Motor neuron (in vitro differentiated cells): ENCODE data around the gene TBXA2R. TPM values are rescaled to one million over a fixed set of nuclear protein-coding genes. Genes with fewer than 3 reads are reported as not detected.

ENCODE experiments used
- ATAC-seq, 8 experiments: fragments of 200-7000 bp; cut with Tn5 transposase; replicated peaks in 6 of 8; 2 replicates each; pipeline ENCODE4 v1.8.0; 2021; ENCODE audit warnings: mild to moderate bottlenecking in 8 of 8, moderate library complexity in 8 of 8
- H3K27ac ChIP-seq, 2 donors: fragments of 250-450 bp; sonication (Bioruptor Pico); 2 replicates each; pipeline ENCODE4 v1.9.0; 2021; ENCODE audit warnings: antibody characterized with exemption in 2 of 2, mild to moderate bottlenecking in 2 of 2, moderate library complexity in 1 of 2
- H3K4me1 ChIP-seq, 2 donors: fragments of 250-450 bp; sonication (Bioruptor Pico); replicated peaks in 1 of 2; 2 replicates each; pipeline ENCODE4 v1.6.1; 2021; ENCODE audit warnings: antibody characterized with exemption in 2 of 2, mild to moderate bottlenecking in 2 of 2, moderate library complexity in 1 of 2
- H3K4me3 ChIP-seq, 5 donors: fragments of 250-450 bp; sonication (Bioruptor Pico); 2 replicates each; pipeline ENCODE4 v1.9.0; 2021; ENCODE audit warnings: antibody characterized with exemption in 5 of 5, mild to moderate bottlenecking in 5 of 5, moderate library complexity in 4 of 5
- WGBS, 10 experiments: fragments of 450-650 bp; shearing (Covaris generic); methylation state at CpG; one replicate each; pipeline ENCODE4 v1.0.0; 2022; 5-methylcytosine and 5-hydroxymethylcytosine counted together
- in situ Hi-C, 9 experiments: fragments of 400-800 bp; cut with MboI; loops; one replicate each; pipeline ENCODE4 v1.15.0; 2021; ENCODE audit warnings: low sequenced_read_pairs in 9 of 9, low pct_unique_long_range_greater_than_20kb in 2 of 9; ENCODE audit not compliant: unreplicated experiment in 9 of 9
- total RNA-seq, 8 experiments: library from RNA; unstranded; fragments of 300-600 nt; gene quantifications; 2 replicates each; pipeline versions ENCODE4 v1.2.3 to v1.2.4, GENCODE V29; 2022

TBXA2R gene
- total RNA-seq, 8 experiments from 2014 or later = 0.07 to 0.62 (median 0.36) TPM; not detected in 1

DNA sequence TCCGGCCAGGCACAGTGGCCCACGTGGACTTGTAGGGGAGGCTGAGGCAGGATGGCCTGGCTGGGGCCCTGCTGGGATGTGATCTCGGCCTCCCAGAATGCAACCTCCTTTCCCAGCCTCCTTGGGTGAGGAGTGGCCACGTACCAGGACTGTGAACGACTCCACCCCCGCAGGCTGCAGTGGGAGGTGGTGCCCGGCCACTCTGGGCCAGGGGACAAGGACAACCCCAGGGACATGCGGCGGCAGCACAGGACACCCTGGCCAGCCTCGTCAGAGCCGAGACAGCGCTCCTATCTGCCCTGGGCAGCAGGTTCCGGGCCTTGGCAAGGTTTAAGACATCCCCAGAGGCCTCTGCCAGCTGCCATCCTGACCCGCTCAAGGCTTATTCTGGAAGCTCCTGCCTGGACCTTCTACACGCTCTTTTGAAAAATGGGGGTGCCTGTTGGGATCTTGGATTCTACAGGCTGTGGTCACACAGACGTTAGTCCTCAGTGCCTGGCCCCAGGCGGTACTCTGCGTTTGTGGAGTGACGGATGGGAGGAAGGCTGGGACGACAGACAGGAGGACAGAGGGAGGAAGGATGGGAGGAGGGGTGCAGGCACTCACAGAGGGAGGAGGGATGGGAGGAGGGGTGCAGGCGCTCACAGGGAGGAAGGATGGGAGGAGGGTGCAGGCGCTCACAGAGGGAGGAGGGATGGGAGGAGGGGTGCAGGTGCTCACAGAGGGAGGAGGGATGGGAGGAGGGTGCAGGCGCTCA, 39.8 kb upstream of the TBXA2R start:
- WGBS, 10 experiments = 76 to 100% (median 92%) methylated on average over 1 to 5 of the region's 23 CpGs; no CpG with 5 or more reads in 3 of the 10 experiments
- in situ Hi-C loops = no loop called here
- H3K4me1 ChIP-seq = no peaks in the 10 kb centered on the region
- no peak overlapping the region for H3K4me3 ChIP-seq
- no peak overlapping the region for H3K27ac ChIP-seq
- ATAC-seq = peak in 1 of 8 experiments; percentile 16

DNA sequence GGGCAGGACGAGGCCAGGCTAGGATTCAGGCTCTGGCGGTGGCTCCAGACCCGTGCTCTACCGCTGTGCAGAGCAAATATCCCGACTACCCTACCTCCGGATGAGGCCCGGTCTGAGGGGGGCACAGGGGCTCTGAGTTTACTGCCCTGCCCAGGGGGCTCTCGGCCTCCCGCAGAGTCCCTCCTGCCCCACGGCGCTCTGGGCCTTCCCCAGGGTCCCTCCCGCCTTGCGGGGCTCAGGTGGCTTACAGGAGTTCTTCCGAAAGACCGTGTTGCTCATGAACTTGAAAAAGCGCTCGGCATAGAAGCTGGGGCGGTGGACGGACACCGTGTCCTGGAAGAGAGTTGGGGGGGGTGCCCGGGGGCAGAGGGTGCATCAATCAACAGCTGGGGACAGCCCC, 39.1 kb upstream of the TBXA2R start:
- Histone ChIP-seq H3K27ac (no peak overlapping the region), H3K4me3 (no peak overlapping the region), H3K4me1 (no peaks in the 10 kb centered on the region)
- 95 to 100% (median 96%) methylated on average over 1 to 5 of the region's 21 CpGs; no CpG with 5 or more reads in 7 of the 10 experiments for WGBS, 10 experiments
- ATAC-seq = no peak
- in situ Hi-C loops = no loop called here

DNA sequence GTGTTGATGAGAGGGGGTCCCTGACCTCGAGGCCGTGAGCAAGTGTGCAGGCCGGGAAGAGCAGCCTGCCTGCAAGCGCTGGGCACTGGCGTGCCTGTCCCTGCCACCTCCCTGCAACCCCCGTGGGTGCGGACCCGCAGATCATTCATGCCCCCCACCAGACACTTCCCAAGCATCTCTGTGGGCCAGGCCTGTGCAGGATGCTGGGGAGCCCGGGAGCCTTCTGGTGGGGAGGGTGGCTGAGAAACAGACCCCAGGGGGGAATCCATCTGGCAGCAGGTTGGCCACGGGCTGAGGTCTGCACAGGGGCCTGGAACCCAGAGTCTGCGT, 38.4 kb upstream of the TBXA2R start:
- no peak overlapping the region for H3K4me3 ChIP-seq
- WGBS, 10 experiments = 40 to 100% (median 92%) methylated on average over 1 to 2 of the region's 11 CpGs; no CpG with 5 or more reads in 6 of the 10 experiments
- H3K27ac ChIP-seq = no peak overlapping the region
- no peak for ATAC-seq
- in situ Hi-C loops = no loop called here
- H3K4me1 ChIP-seq = no peaks in the 10 kb centered on the region

DNA sequence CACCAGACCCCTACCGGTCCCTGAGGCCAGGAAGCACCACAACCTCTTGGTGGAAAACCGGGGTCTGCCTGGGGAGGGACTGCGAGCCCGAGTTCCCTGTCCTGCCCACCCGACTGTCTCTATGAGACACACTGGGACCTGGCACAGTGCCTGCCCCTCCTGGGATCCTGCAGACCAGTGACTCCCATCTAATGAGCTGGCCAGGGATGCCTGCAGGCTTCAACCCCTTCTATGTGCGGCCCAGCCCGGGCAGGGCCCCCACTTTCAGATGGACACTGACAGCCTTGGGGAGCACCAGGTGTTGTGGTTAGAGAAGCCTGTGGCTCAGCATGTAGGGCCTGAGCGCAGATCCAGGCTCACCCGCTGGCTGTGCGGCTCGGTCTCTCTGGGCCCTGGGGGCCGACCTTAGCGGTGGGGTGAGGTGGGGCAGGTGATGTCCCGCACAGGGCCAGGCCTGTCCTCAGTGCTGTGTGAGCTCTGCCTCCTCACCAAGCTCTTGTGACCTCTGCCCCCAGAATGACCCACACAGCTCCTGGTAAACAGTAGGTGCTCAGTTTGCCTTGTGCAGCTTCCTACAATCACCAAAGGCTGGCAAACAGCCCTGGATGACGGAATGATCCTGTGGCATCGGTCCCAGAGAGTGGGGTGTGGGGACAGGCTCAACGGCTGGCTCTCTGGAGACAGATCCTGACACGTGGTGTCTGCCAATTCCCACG, 37.8 kb upstream of the TBXA2R start:
- Histone ChIP-seq H3K4me3 (no peak overlapping the region), H3K27ac (no peak overlapping the region), H3K4me1 (no peaks in the 10 kb centered on the region)
- WGBS, 10 experiments = 0 to 90% (median 75%) methylated on average over 1 to 12 of the region's 19 CpGs; no CpG with 5 or more reads in 4 of the 10 experiments
- peak in 3 of 8 experiments; percentile 4 to 49 (median 22) for ATAC-seq
- in situ Hi-C loops = no loop called here

DNA sequence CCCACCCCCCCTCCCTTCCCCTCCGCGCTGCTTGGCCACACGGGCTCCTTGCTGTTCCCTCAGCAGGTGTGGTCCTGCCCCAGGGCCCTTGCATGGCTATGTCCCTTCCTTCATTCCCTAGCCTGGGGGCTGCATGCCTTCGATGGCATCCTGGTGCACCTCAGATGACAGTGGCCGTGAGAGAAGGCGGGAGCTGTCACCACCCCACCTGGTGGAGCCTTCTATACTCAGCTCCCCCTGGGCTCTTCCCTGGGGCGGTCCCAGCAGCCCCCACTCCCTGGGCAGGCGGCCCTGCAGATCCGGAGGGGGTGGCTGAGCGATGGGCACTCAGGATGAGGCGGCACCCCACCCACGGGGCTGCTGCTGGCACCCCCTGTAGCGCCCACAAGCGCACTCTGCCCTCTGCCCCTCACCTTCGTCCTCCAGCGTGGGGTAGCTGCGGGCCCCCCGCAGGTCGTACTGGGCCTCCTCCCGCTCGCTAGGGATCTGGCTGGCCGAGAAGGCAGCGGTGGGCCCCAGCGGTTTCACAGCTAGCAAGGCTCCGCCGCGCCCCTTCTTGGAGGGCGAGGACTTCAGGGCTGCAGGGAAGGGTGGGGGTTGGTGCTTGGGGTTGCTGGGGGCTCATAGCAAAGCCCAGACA, 37.1 kb upstream of the TBXA2R start:
- Histone ChIP-seq H3K27ac (no peak overlapping the region), H3K4me1 (no peaks in the 10 kb centered on the region), H3K4me3 (no peak overlapping the region)
- in situ Hi-C loops = no loop called here
- ATAC-seq = peak in 2 of 8 experiments; percentile 1 to 11
- 40 to 90% methylated on average over 1 to 6 of the region's 28 CpGs; no CpG with 5 or more reads in 8 of the 10 experiments for WGBS, 10 experiments

DNA sequence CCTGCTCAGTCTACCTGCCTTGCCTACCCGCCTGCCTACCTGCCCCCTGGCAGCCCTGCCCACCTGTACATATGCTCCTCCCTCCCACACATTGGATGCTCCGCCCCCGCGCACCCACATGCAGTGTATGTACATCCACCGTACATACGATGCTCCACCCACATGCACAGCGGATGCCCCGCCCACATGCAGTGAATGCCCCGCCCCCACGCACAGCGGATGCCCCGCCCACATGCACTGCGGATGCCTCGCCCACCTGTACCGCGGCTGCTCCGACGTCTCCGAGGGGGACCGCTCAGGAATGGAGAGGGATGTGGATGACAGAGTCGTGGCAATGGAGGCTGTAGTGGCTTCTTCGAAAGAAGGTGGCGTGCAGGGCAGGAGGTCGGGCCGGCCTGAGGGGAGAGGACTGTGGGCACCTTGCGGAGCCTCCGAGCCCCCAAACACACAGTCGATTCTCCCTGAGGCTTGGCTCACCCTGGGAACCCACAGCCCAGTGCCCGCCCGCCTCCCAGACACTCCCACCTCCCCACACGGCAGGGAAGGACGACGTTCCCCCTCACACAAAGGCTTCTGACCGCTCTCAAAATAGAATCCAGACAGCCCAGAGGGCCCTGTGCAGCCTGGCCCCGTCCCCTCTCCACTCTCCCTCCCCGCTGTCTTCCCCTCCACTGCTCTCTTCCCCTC, 36.5 kb upstream of the TBXA2R start:
- H3K27ac ChIP-seq = no peak overlapping the region
- in situ Hi-C loops = no loop called here
- peak overlapping the region in 1 of 5 donors; percentile 11 for H3K4me3 ChIP-seq
- peak in 7 of 8 experiments; percentile 20 to 84 (median 36) for ATAC-seq
- H3K4me1 ChIP-seq = no peaks in the 10 kb centered on the region
- no CpG with 5 or more reads among the region's 36 CpGs for WGBS, 10 experiments

DNA sequence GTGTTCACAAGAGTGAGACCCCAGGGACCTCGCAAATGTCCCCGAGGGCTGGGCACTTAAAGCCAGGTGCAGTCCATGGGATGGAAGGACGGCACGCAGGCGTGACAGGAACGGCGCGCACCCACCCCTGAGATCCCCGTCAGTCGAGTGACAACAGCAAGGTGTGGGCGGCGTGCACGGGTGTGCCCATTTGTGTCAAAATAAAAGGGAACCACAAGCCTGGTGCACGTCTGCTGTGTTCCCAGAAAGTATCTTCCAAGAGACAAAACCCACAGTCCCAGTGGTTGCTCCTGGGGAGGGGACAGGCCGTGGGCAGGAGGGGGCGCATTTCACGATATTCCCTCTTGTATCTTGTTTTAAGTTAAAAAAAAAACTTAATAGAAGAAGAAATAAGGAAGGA, 35.6 kb upstream of the TBXA2R start:
- no peak for ATAC-seq
- WGBS, 10 experiments = 67 to 100% (median 95%) methylated on average over 1 to 11 of the region's 17 CpGs; no CpG with 5 or more reads in 4 of the 10 experiments
- in situ Hi-C loops = no loop called here
- H3K4me1 ChIP-seq = no peaks in the 10 kb centered on the region
- H3K27ac ChIP-seq = no peak overlapping the region
- no peak overlapping the region for H3K4me3 ChIP-seq

DNA sequence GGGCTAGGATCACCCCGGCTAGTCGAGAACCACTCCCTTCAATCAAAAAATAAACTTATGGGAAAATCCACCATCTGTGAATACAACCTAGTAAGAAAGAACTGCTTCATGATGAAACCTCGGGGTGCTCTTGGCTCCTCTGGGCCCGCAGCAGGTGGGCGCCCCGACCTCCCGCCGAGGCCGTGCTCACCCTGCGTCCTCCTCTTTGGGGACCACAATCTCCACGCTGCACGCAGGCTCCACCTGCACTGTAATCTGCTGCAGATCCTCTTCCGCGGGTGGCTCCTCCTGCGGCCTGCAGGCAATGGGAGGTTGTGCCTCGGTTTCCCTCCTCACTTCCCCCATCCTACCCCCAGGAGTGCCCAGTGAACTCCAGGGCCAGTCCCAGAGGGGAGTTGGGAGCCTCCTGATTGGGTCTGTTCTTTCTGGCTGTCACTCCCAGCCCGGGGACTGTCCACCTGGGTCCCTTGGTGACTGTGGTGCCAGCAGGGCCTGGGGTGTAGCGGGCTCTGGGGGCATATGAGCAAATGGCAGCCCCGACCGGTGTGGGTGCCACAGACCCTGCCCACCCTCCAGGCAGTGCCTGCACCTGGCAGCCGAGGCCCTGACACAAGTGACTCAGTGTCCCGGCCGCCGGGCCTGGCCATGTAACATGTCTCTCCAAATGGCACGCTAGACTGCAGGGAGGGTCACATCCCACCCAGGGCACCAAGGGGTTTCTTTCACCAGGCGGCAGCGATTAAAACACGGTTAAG, 35.0 kb upstream of the TBXA2R start:
- in situ Hi-C loops = no loop called here
- Histone ChIP-seq H3K4me3 (no peak overlapping the region), H3K27ac (no peak overlapping the region), H3K4me1 (no peaks in the 10 kb centered on the region)
- ATAC-seq = no peak
- 50 to 100% (median 91%) methylated on average over 2 to 13 of the region's 28 CpGs; no CpG with 5 or more reads in 3 of the 10 experiments for WGBS, 10 experiments

DNA sequence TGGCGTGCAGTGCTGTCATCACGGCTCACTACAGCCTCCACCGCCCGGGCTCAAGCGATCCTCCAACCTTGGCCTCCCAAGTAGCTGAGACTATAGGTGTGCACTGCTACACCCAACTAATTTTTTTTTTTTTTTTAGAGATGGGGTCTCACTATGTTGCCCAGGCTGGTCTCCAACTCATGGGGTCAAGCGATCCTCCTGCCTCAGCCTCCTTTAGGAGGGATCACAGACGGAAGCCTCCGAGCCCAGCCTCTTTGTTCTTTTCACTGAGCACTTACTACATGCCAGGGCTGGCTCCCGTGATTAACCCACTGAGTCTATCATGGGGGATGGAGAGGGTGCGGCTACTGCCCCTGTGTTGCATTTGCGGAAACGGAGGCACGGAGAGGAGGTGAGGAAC, 32.8 kb upstream of the TBXA2R start:
- Histone ChIP-seq H3K4me1 (no peaks in the 10 kb centered on the region), H3K4me3 (no peak overlapping the region), H3K27ac (no peak overlapping the region)
- in situ Hi-C loops = no loop called here
- ATAC-seq = no peak
- 67 to 100% (median 97%) methylated on average over 1 to 5 of the region's 13 CpGs; no CpG with 5 or more reads in 1 of the 10 experiments for WGBS, 10 experiments

DNA sequence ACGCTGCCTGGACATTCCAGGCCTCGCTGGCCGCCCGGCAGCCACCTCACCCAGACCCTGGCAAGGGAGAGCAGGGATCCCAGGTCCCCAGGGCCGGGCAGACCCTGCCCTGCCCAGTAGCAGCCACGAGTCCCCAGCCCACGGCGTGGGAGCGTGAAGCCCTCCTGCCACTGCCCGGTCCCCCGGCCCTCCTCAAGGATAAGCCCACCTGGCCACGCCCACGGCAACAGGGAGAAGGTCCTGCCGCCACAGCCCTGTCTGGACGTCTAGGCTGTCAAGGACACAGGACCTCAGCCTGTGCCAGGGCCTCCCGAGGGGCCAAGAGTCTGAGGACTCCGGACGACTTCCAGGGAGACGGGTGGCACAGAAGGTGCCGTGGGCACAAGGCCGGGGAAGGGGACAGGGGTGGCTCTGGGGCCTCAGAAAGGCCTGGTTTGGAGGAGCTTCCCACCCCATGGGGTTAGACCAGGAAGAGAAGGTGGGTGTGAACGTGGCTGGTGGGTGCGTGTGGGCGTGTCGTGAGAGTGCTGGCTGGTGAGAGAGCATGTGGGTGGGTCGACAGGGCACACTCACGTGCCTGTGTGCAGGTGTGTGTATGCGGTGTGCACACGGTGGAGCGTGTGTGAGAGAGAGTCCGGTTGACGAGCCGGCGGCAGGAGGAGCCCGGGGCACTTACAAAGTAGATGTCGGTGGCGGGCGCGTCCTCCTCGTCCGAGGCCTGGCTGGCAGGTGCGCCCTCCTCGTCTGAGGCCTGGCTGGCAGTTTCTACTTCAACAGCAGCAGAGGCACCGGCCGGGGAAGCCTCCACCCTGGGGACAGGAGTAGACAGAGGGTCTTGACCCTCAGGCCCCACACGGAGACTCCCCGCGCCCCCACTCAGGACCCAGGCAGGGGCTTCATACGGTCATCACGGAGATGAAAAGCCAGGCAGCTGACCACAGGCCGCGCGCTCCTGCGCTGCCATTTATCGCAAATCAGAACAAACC, 31.8 kb upstream of the TBXA2R start:
- H3K4me1 ChIP-seq = no peaks in the 10 kb centered on the region
- no peak overlapping the region for H3K4me3 ChIP-seq
- H3K27ac ChIP-seq = no peak overlapping the region
- ATAC-seq = peak in 1 of 8 experiments; percentile 7
- 83 to 100% (median 95%) methylated on average over 2 to 10 of the region's 55 CpGs; no CpG with 5 or more reads in 6 of the 10 experiments for WGBS, 10 experiments
- in situ Hi-C loops = no loop called here

DNA sequence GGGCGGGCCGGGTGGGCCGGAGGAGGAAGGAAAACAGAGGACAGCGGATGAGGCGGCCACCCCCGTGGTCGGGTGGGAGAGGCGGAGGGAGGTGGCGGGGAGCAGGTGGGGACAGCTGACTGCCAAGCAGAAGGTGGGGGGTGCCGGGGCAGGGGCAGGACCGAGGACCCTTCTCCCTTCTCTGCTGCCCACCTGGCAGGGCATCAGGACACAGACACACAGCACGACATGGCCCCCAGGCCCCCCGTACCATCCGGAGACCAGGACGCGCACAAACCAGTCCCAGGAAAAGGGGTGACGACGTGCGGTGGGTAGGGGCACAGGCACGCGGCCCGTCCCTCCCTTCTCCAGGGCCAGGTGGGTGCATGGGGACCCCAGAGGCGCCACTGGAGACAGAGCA, 30.9 kb upstream of the TBXA2R start:
- no CpG with 5 or more reads among the region's 23 CpGs for WGBS, 10 experiments
- ATAC-seq = peak in 1 of 8 experiments; percentile 5
- in situ Hi-C loops = no loop called here
- no peak overlapping the region for H3K4me3 ChIP-seq
- H3K27ac ChIP-seq = no peak overlapping the region
- H3K4me1 ChIP-seq = no peaks in the 10 kb centered on the region
